ENCODE results near the gene GPR31.

The GPR31 gene

DNA sequence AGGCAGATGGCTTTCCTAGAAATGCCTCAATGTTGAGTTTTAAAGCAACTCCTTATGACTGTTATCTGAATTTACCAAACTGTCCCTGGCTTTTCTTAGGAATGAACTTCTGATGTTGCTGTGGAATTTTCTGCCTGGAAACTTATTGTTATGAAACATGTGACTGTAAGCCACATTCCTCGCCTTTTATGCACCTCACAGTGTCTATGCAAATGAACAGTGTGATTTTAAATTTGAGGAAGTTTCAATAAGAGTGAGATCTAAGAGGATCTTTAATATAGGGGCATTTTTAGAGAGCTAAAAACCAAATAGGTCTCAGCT lies 37.2 kb downstream of the GPR31 start:
- Histone ChIP-seq H3K27ac (ENCODE audit: low read depth in 2 of 2, low read length in 2 of 2) (peak overlapping the region; percentile 17 to 59), H3K9ac (ENCODE audit: low read depth in 1 of 2, low read length in 2 of 2) (no peak overlapping the region), H3K4me3 (ENCODE audit: low read length in 2 of 2) (no peak overlapping the region), H3K27me3 (ENCODE audit: control insufficient read depth in 2 of 2, insufficient read depth in 2 of 2, low read length in 2 of 2) (peaks cover 0 to 2% of the 10 kb centered on the region in 2 donors), H3K9me3 (ENCODE audit: control insufficient read depth in 2 of 2, low read length in 2 of 2) (no peaks in the 10 kb centered on the region), H3K36me3 (ENCODE audit: control insufficient read depth in 2 of 2, insufficient read depth in 2 of 2, low read length in 2 of 2) (no peaks in the 10 kb centered on the region), H3K4me1 (ENCODE audit: control insufficient read depth in 2 of 2, insufficient read depth in 2 of 2, low read length in 2 of 2) (peaks cover 0 to 4% of the 10 kb centered on the region in 2 donors)

DNA sequence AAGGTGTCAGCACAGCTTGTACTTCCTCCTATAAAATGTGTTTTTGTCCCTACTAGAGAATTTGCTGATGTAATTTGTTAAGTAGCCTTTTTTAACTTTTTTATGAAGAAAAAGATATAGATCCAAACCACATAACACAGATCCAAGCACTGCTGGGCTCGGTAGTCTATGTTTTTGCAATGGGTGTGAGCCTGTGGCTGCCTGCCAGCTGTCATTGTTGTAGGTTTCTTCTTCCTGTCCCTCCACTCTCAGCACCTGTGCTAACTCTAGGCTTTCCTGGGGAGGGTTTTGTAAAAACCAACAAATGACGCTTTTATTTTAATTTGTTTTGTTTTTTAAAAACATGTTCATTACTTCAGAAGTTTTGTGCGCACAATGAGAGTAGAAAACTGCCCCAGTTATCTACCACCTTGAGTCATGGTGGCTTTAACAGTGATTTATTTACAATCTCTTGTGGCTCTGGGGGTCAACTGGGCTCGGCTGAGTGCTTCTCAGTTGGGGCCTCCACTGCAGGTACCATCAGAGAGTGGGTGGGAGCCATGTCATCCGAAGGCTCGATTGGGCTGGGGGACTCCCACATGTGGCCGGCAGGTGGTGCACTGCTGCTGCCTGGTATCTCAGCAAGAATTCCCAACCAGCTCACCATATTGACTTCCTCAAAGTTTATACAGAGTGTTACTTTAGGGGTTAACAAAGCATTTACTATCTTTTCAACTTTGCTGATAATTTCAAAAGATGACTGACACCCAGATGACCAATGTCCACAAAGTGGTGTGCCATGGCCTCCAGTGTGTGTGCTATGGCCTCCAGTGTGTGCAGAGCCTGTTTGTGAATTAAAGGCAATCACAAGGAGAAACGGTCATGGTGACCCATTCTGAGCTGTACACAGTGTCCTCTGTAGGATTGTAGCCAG lies 37.9 kb downstream of the GPR31 start:
- Histone ChIP-seq H3K36me3 (ENCODE audit: control insufficient read depth in 2 of 2, insufficient read depth in 2 of 2, low read length in 2 of 2) (no peaks in the 10 kb centered on the region), H3K4me3 (ENCODE audit: low read length in 2 of 2) (no peak overlapping the region), H3K27ac (ENCODE audit: low read depth in 2 of 2, low read length in 2 of 2) (peak overlapping the region; percentile 17 to 59), H3K9ac (ENCODE audit: low read depth in 1 of 2, low read length in 2 of 2) (no peak overlapping the region), H3K27me3 (ENCODE audit: control insufficient read depth in 2 of 2, insufficient read depth in 2 of 2, low read length in 2 of 2) (peaks cover 0 to 2% of the 10 kb centered on the region in 2 donors), H3K4me1 (ENCODE audit: control insufficient read depth in 2 of 2, insufficient read depth in 2 of 2, low read length in 2 of 2) (peaks cover 0 to 4% of the 10 kb centered on the region in 2 donors), H3K9me3 (ENCODE audit: control insufficient read depth in 2 of 2, low read length in 2 of 2) (no peaks in the 10 kb centered on the region)

DNA sequence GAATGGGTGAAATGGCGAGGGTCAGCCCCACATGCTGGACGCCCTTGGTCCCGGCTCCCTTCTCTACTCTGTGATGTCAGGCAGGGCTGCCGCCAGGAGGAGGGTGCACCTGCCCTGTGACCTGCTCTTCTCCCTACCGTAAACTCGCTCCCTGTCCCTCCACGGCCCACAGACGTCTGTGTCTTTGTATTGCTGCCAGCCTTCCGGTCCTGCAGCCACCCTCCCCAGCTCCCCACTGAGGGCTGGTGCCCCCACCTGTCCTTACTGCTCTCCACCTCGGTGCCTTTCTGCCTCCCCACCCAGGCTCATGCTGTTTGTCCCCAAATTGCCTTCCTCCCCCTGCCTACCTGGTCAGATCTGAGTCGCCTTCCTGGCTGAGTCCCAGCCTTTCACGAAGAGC lies 38.9 kb downstream of the GPR31 start:
- Histone ChIP-seq H3K9ac (ENCODE audit: low read depth in 1 of 2, low read length in 2 of 2) (no peak overlapping the region), H3K27me3 (ENCODE audit: control insufficient read depth in 2 of 2, insufficient read depth in 2 of 2, low read length in 2 of 2) (peaks cover 0 to 2% of the 10 kb centered on the region in 2 donors), H3K9me3 (ENCODE audit: control insufficient read depth in 2 of 2, low read length in 2 of 2) (no peaks in the 10 kb centered on the region), H3K27ac (ENCODE audit: low read depth in 2 of 2, low read length in 2 of 2) (peak overlapping the region in 1 of 2 donors; percentile 45), H3K4me3 (ENCODE audit: low read length in 2 of 2) (no peak overlapping the region), H3K36me3 (ENCODE audit: control insufficient read depth in 2 of 2, insufficient read depth in 2 of 2, low read length in 2 of 2) (no peaks in the 10 kb centered on the region), H3K4me1 (ENCODE audit: control insufficient read depth in 2 of 2, insufficient read depth in 2 of 2, low read length in 2 of 2) (peaks cover 0 to 4% of the 10 kb centered on the region in 2 donors)

DNA sequence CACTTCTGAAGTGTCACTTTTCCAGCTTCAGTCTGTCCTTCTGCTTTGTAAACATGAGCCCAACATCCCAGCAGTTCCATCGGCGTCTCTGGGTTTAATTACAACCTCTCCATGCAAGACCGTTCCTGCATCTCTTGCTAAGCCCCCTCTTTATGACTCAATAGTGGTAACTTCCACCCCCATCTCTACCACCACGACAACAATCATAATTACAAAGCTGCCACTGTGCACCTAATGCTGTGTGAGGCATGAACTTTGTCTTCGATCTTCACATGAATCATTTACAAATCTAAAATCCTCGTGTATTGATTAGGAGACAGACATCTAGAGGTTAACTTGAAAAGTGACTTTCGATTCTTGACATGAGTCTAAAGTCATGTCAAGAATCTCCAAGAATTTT lies 39.8 kb downstream of the GPR31 start:
- peaks cover 0 to 2% of the 10 kb centered on the region in 2 donors for H3K27me3 ChIP-seq (ENCODE audit: control insufficient read depth in 2 of 2, insufficient read depth in 2 of 2, low read length in 2 of 2)
- H3K9ac ChIP-seq (ENCODE audit: low read depth in 1 of 2, low read length in 2 of 2): no peak overlapping the region
- H3K4me1 ChIP-seq (ENCODE audit: control insufficient read depth in 2 of 2, insufficient read depth in 2 of 2, low read length in 2 of 2): peaks cover under 1 to 2% of the 10 kb centered on the region in 2 donors
- no peaks in the 10 kb centered on the region for H3K9me3 ChIP-seq (ENCODE audit: control insufficient read depth in 2 of 2, low read length in 2 of 2)
- no peak overlapping the region for H3K4me3 ChIP-seq (ENCODE audit: low read length in 2 of 2)
- no peak overlapping the region for H3K27ac ChIP-seq (ENCODE audit: low read depth in 2 of 2, low read length in 2 of 2)
- H3K36me3 ChIP-seq (ENCODE audit: control insufficient read depth in 2 of 2, insufficient read depth in 2 of 2, low read length in 2 of 2): no peaks in the 10 kb centered on the region

DNA sequence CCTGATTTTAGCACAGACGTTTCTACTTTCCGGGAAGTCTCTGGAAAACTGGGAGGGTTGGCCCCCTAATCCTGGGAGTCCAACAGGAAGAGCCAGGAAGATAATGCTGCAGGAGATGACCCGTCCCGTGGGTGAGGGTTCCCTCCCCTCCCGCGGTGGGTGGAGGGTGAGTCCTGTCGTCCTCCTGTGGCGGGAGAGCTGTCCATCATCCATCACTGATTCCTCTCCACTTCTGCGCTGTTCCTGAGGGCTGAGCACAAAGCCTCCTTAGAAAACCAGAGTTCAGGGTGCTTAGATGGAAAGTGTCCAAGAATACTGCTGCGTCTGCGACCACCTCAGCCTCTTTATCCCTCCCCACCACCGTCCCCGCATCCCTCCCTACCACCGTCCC lies 40.9 kb downstream of the GPR31 start:
- Histone ChIP-seq H3K27me3 (ENCODE audit: control insufficient read depth in 2 of 2, insufficient read depth in 2 of 2, low read length in 2 of 2) (peaks cover 0 to 2% of the 10 kb centered on the region in 2 donors), H3K9me3 (ENCODE audit: control insufficient read depth in 2 of 2, low read length in 2 of 2) (no peaks in the 10 kb centered on the region), H3K27ac (ENCODE audit: low read depth in 2 of 2, low read length in 2 of 2) (no peak overlapping the region), H3K36me3 (ENCODE audit: control insufficient read depth in 2 of 2, insufficient read depth in 2 of 2, low read length in 2 of 2) (no peaks in the 10 kb centered on the region), H3K4me3 (ENCODE audit: low read length in 2 of 2) (no peak overlapping the region), H3K4me1 (ENCODE audit: control insufficient read depth in 2 of 2, insufficient read depth in 2 of 2, low read length in 2 of 2) (peaks cover 0 to 2% of the 10 kb centered on the region in 2 donors), H3K9ac (ENCODE audit: low read depth in 1 of 2, low read length in 2 of 2) (no peak overlapping the region)

DNA sequence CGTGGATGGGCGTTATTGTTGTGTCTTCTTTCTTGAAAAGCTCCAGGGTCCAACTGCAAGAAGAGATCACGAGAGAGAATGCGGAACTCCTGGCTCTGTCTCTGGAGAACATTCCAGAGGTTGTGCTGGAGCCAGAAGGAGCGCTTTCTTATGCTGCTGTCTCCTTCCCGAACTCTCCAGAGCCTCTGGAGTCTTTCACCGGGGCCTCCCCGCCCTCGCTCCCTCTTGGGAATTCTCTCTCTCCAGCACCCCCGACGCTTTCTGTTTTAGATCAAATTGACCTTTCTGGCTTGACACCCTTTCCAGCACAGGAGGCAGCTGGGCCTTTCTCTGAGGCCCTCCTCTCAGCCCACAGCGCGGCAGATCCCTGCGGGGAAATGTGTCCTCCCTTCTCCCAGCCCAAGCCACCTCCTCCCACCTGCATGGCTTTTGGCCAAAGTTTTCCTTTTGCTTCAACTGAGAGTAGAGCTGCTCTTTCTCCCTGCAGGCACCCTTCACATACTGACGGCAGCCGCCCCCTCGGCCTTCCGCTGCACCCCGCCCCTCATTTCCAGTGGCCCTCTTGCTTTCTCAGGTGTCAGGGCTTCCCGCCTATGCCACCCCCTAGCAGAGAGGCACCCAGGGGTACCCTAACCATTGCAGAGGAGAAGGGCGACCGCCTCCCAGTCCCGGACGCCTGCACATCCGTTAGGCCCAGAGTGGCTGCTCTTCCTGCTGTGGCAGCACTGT lies 41.5 kb downstream of the GPR31 start:
- no peak overlapping the region for H3K4me3 ChIP-seq (ENCODE audit: low read length in 2 of 2)
- H3K4me1 ChIP-seq (ENCODE audit: control insufficient read depth in 2 of 2, insufficient read depth in 2 of 2, low read length in 2 of 2): peaks cover 0 to 2% of the 10 kb centered on the region in 2 donors
- no peaks in the 10 kb centered on the region for H3K9me3 ChIP-seq (ENCODE audit: control insufficient read depth in 2 of 2, low read length in 2 of 2)
- peaks cover 0 to 2% of the 10 kb centered on the region in 2 donors for H3K27me3 ChIP-seq (ENCODE audit: control insufficient read depth in 2 of 2, insufficient read depth in 2 of 2, low read length in 2 of 2)
- H3K36me3 ChIP-seq (ENCODE audit: control insufficient read depth in 2 of 2, insufficient read depth in 2 of 2, low read length in 2 of 2): no peaks in the 10 kb centered on the region
- peak overlapping the region in 1 of 2 donors; percentile 23 for H3K27ac ChIP-seq (ENCODE audit: low read depth in 2 of 2, low read length in 2 of 2)
- no peak overlapping the region for H3K9ac ChIP-seq (ENCODE audit: low read depth in 1 of 2, low read length in 2 of 2)

DNA sequence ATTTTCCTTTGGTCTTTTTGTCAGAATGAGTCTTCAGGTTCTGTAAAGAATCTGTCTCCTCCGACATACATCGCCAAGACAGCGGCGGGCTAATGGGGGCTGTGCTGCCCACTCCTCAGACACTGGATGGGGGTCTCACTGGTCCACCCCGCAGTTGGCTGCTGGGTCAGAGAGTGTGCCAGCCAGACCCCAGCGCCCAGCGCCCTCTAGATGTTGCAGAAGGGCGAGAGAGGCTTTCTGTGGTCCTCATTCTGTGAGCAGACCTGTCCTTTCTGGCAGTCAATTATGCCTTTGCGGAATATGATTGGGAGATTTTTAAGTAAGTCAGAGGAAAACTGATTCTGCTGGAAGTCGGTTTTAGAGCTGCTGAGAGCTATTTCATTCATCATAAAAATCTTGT lies 42.7 kb downstream of the GPR31 start:
- no peak overlapping the region for H3K27ac ChIP-seq (ENCODE audit: low read depth in 2 of 2, low read length in 2 of 2)
- H3K4me3 ChIP-seq (ENCODE audit: low read length in 2 of 2): no peak overlapping the region
- H3K4me1 ChIP-seq (ENCODE audit: control insufficient read depth in 2 of 2, insufficient read depth in 2 of 2, low read length in 2 of 2): peaks cover 0 to 2% of the 10 kb centered on the region in 2 donors
- no peaks in the 10 kb centered on the region for H3K36me3 ChIP-seq (ENCODE audit: control insufficient read depth in 2 of 2, insufficient read depth in 2 of 2, low read length in 2 of 2)
- H3K9ac ChIP-seq (ENCODE audit: low read depth in 1 of 2, low read length in 2 of 2): no peak overlapping the region
- no peaks in the 10 kb centered on the region for H3K9me3 ChIP-seq (ENCODE audit: control insufficient read depth in 2 of 2, low read length in 2 of 2)
- H3K27me3 ChIP-seq (ENCODE audit: control insufficient read depth in 2 of 2, insufficient read depth in 2 of 2, low read length in 2 of 2): peaks cover 0 to 2% of the 10 kb centered on the region in 2 donors

DNA sequence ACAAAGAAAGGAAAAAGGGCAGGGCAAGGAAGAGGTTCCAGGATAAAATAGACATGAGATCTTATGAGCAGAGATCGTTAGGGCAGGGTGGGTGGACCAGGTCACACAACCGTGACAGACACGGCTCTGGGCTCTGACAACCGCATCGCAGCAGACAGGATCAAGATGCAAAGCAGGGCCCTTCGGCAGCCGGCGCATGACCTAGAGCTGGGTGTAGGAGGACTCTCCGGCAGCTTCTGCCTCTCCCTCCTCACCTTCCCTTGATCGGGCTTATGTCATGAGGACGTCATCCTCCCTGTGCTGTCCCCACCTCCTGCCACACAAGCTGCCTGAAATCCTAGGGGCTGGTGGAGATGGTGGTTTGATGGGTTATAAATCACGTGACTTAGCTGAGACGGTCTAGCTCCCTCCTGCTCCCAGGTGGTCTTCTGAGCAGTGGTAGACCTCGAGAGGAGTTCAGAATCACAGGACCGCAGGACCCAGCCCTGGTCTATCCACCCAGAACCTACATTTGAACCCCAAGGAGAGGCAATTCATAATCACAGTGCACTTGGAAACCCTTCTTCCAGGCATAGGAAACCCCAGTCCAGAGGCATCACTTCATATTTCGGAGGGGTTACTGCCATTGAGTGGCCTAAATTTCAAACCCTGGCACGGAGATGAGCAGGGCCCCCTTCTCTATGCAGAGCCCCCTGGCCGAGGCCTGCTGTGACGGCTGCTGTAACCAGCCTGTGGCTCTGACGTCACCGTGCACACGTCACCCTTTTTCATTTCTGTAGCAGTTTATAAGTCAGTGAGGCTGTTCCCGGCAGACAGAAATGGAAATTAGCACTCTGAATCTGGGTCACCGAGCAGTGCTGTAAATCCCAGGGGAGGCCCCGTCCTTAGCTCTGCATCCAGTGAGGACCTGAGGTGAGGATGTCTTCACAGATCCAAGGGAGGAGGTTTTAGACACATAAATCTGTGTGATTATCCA lies 43.6 kb downstream of the GPR31 start:
- H3K4me3 ChIP-seq (ENCODE audit: low read length in 2 of 2): no peak overlapping the region
- H3K9ac ChIP-seq (ENCODE audit: low read depth in 1 of 2, low read length in 2 of 2): no peak overlapping the region
- H3K36me3 ChIP-seq (ENCODE audit: control insufficient read depth in 2 of 2, insufficient read depth in 2 of 2, low read length in 2 of 2): no peaks in the 10 kb centered on the region
- peaks cover 0 to 2% of the 10 kb centered on the region in 2 donors for H3K27me3 ChIP-seq (ENCODE audit: control insufficient read depth in 2 of 2, insufficient read depth in 2 of 2, low read length in 2 of 2)
- peak overlapping the region; percentile 38 to 64 for H3K27ac ChIP-seq (ENCODE audit: low read depth in 2 of 2, low read length in 2 of 2)
- H3K9me3 ChIP-seq (ENCODE audit: control insufficient read depth in 2 of 2, low read length in 2 of 2): no peaks in the 10 kb centered on the region
- peaks cover 0 to 2% of the 10 kb centered on the region in 2 donors for H3K4me1 ChIP-seq (ENCODE audit: control insufficient read depth in 2 of 2, insufficient read depth in 2 of 2, low read length in 2 of 2)

DNA sequence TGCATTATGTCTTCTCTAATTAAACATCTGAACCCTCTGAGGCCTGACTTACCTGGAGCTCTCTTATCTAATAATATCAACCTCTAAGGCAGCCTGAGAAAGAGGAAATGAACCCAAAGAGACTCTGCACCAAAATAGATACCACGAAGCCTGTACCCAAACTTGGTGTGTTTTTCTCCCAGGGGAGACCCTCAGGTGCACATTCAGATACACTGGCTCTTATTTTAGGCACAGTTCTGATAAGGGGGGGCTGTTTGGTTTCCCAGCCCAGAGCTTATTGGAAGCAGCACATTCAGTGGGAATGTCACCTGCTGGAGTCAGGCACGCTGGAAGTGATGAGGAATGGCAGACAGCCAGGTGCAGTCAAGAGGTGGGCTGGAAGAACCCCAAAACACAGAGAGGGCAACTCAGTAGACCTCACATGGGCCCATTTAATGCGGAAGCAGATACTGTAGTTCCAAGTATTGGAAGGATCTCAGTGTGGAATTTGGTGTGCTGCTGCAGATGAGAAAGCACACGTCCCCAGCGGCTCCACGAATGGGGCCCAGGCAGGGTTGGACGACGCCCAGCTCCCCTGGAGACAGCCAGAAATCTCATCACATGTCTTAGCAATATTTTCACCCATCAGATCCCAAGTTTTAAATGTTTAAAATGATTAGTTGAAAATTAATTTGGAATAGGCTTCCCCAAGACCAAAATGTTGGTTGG lies 44.6 kb downstream of the GPR31 start:
- Histone ChIP-seq H3K4me1 (ENCODE audit: control insufficient read depth in 2 of 2, insufficient read depth in 2 of 2, low read length in 2 of 2) (peaks cover 0 to 2% of the 10 kb centered on the region in 2 donors), H3K9ac (ENCODE audit: low read depth in 1 of 2, low read length in 2 of 2) (no peak overlapping the region), H3K4me3 (ENCODE audit: low read length in 2 of 2) (no peak overlapping the region), H3K9me3 (ENCODE audit: control insufficient read depth in 2 of 2, low read length in 2 of 2) (no peaks in the 10 kb centered on the region), H3K36me3 (ENCODE audit: control insufficient read depth in 2 of 2, insufficient read depth in 2 of 2, low read length in 2 of 2) (no peaks in the 10 kb centered on the region), H3K27ac (ENCODE audit: low read depth in 2 of 2, low read length in 2 of 2) (peak overlapping the region; percentile 9 to 64), H3K27me3 (ENCODE audit: control insufficient read depth in 2 of 2, insufficient read depth in 2 of 2, low read length in 2 of 2) (peaks cover 0 to 2% of the 10 kb centered on the region in 2 donors)
